ENCODE data around the gene SPTA1.

- TF ChIP-seq, protein P1, sequence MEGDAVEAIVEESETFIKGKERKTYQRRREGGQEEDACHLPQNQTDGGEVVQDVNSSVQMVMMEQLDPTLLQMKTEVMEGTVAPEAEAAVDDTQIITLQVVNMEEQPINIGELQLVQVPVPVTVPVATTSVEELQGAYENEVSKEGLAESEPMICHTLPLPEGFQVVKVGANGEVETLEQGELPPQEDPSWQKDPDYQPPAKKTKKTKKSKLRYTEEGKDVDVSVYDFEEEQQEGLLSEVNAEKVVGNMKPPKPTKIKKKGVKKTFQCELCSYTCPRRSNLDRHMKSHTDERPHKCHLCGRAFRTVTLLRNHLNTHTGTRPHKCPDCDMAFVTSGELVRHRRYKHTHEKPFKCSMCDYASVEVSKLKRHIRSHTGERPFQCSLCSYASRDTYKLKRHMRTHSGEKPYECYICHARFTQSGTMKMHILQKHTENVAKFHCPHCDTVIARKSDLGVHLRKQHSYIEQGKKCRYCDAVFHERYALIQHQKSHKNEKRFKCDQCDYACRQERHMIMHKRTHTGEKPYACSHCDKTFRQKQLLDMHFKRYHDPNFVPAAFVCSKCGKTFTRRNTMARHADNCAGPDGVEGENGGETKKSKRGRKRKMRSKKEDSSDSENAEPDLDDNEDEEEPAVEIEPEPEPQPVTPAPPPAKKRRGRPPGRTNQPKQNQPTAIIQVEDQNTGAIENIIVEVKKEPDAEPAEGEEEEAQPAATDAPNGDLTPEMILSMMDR (IDR thresholded peaks at IDR 0.05; ENCODE audit: low read length), result no peak
- TF ChIP-seq EZH2 (optimal IDR thresholded peaks at IDR 0.05; ENCODE audit: low read depth, low read length), result no peak
Measured at GRCh38 chr1:158674302-158674701, 12.2 kb downstream of the SPTA1 start.
